Nephron progenitor cell (in vitro differentiated cells): ENCODE data around the gene WDR70.
"Not testable (repeated sequence)": the region's sequence is repeated elsewhere in the genome, so short reads cannot be mapped to it uniquely, and the experiment has no call there.

Experiments used
- DNase-seq: peaks from one replicate; pipeline ENCODE4 v3.0.0; 2021
- H3K27ac Mint-ChIP-seq: 2 replicates; pipeline ENCODE4 v1.8.0; 2021; ENCODE audit warnings: mild to moderate bottlenecking, moderate library complexity, mixed read lengths
- H3K27me3 Mint-ChIP-seq: 2 replicates; pipeline ENCODE4 v1.8.0; 2021; ENCODE audit warnings: mild to moderate bottlenecking, low read depth, mixed read lengths; ENCODE audit not compliant: poor library complexity
- H3K36me3 Mint-ChIP-seq: 2 replicates; pipeline ENCODE4 v1.8.0; 2021; ENCODE audit warnings: low read depth, mixed read lengths
- H3K4me1 Mint-ChIP-seq: 2 replicates; pipeline ENCODE4 v1.8.0; 2021; ENCODE audit warnings: mixed read lengths
- H3K4me3 Mint-ChIP-seq: 2 replicates; pipeline ENCODE4 v1.8.0; 2021; ENCODE audit warnings: mild to moderate bottlenecking, moderate library complexity, mixed read lengths
- H3K9me3 Mint-ChIP-seq: 2 replicates; pipeline ENCODE4 v1.8.0; 2021; ENCODE audit warnings: mild to moderate bottlenecking, moderate library complexity, mixed read lengths
- CTCF ChIP-seq: fragments of 200-600 bp; sonication (generic); IDR thresholded peaks from 2 replicates; pipeline ENCODE4 v1.5.0; 2021; ENCODE audit warnings: antibody characterized with exemption

WDR70 gene

GRCh38 chr5:37791321-37791720, 412.2 kb downstream of the WDR70 start:
- TF ChIP-seq CTCF = no peak
- peaks cover 6% of the 10 kb centered on the region for H3K4me1 Mint-ChIP-seq
- DNase-seq = no peak
- H3K9me3 Mint-ChIP-seq = peaks cover 57% of the 10 kb centered on the region
- no peak overlapping the region for H3K4me3 Mint-ChIP-seq
- H3K27me3 Mint-ChIP-seq = peaks cover 3% of the 10 kb centered on the region
- peaks cover 18% of the 10 kb centered on the region for H3K36me3 Mint-ChIP-seq
- H3K27ac Mint-ChIP-seq = no peak overlapping the region

- peaks cover 6% of the 10 kb centered on the region for H3K4me1 Mint-ChIP-seq
- TF ChIP-seq CTCF = no peak
- peaks cover 65% of the 10 kb centered on the region for H3K9me3 Mint-ChIP-seq
- H3K36me3 Mint-ChIP-seq = peaks cover 23% of the 10 kb centered on the region
- H3K4me3 Mint-ChIP-seq = no peak overlapping the region
- H3K27me3 Mint-ChIP-seq = peaks cover 3% of the 10 kb centered on the region
- DNase-seq = no peak
- no peak overlapping the region for H3K27ac Mint-ChIP-seq
Measured at GRCh38 chr5:37792975-37793631, 414.0 kb downstream of the WDR70 start.

GRCh38 chr5:37795292-37795691, 416.2 kb downstream of the WDR70 start:
- Mint-ChIP-seq H3K36me3 (peaks cover 23% of the 10 kb centered on the region), H3K9me3 (peaks cover 73% of the 10 kb centered on the region), H3K4me1 (peaks cover 14% of the 10 kb centered on the region)
- not testable (repeated sequence) for H3K4me3 Mint-ChIP-seq, H3K27ac Mint-ChIP-seq, H3K27me3 Mint-ChIP-seq, DNase-seq

- Mint-ChIP-seq H3K9me3 (peaks cover 70% of the 10 kb centered on the region), H3K4me1 (peaks cover 14% of the 10 kb centered on the region), H3K36me3 (peaks cover 23% of the 10 kb centered on the region)
- not testable (repeated sequence) for DNase-seq, H3K4me3 Mint-ChIP-seq, H3K27ac Mint-ChIP-seq, H3K27me3 Mint-ChIP-seq
Measured at GRCh38 chr5:37796435-37796834, 417.3 kb downstream of the WDR70 start.

GRCh38 chr5:37799865-37800421, 420.8 kb downstream of the WDR70 start:
- Mint-ChIP-seq H3K27me3 (peaks cover 3% of the 10 kb centered on the region), H3K9me3 (peaks cover 35% of the 10 kb centered on the region), H3K27ac (peak overlapping the region; percentile 43), H3K4me1 (peaks cover 8% of the 10 kb centered on the region), H3K36me3 (peaks cover 5% of the 10 kb centered on the region), H3K4me3 (no peak overlapping the region)
- DNase-seq = no peak
- TF ChIP-seq CTCF = no peak

- Mint-ChIP-seq H3K4me1 (peaks cover 8% of the 10 kb centered on the region), H3K27me3 (peaks cover 5% of the 10 kb centered on the region), H3K9me3 (peaks cover 20% of the 10 kb centered on the region), H3K36me3 (peaks cover 5% of the 10 kb centered on the region), H3K4me3 (no peak overlapping the region), H3K27ac (no peak overlapping the region)
- no peak for DNase-seq
- TF ChIP-seq CTCF = no peak
Measured at GRCh38 chr5:37801521-37801920, 422.4 kb downstream of the WDR70 start.
